Right atrium auricular region (tissue), 2 donors: Measurements from ENCODE around the gene XCR1. TPM values are rescaled to one million over a fixed set of nuclear protein-coding genes. Genes with fewer than 3 reads are reported as not detected.
A peak's percentile ranks its signal among the peaks of the same experiment; 100 is the strongest.

Experiments used
- DNase-seq: peaks from one replicate; pipeline ENCODE4 v3.0.0-alpha.2; 2019; ENCODE audit warnings: low spot score
- H3K27ac ChIP-seq, 2 donors: fragments of 200-600 bp; sonication (generic); 1 replicate in 1 of 2; 2 replicates in 1 of 2; pipeline ENCODE4 v1.5.1; 2016 to 2019
- H3K27me3 ChIP-seq, 2 donors: fragments of 200-600 bp; sonication (generic); one replicate each; pipeline versions ENCODE4 v1.5.1 to v1.6.0; 2017 to 2019
- H3K36me3 ChIP-seq: fragments of 200-600 bp; sonication (generic); one replicate; pipeline ENCODE4 v1.5.1; 2016
- H3K4me1 ChIP-seq, 2 donors: fragments of 200-600 bp; sonication (generic); one replicate each; pipeline versions ENCODE4 v1.5.1 to v1.6.0; 2017 to 2019
- H3K4me3 ChIP-seq, 2 donors: fragments of 200-600 bp; sonication (generic); 1 replicate in 1 of 2; 2 replicates in 1 of 2; pipeline ENCODE4 v1.5.1; 2017 to 2019; ENCODE audit warnings: mild to moderate bottlenecking in 1 of 2, moderate library complexity in 1 of 2
- H3K9me3 ChIP-seq, 2 donors: fragments of 200-600 bp; sonication (generic); one replicate each; pipeline ENCODE4 v1.5.1; 2019
- CTCF ChIP-seq, 2 donors: fragments of 200-600 bp; sonication (generic); IDR thresholded peaks; one replicate each; pipeline ENCODE4 v1.5.1; 2019; ENCODE audit warnings: antibody characterized with exemption in 2 of 2
- total RNA-seq, 2 donors: library from RNA; depleted of rRNA; stranded (reverse); fragments of >200 nt; gene quantifications; one replicate each; pipeline ENCODE4 v1.1.0, GENCODE V29; 2016

The XCR1 gene
- total RNA-seq, 2 donors from 2014 or later: not detected

GRCh38 chr3:46013316-46014094 lies 13.8 kb downstream of the XCR1 start:
- Histone ChIP-seq H3K27me3 (no peaks in the 10 kb centered on the region), H3K4me3 (no peak overlapping the region), H3K9me3 (no peaks in the 10 kb centered on the region), H3K4me1 (no peaks in the 10 kb centered on the region), H3K27ac (no peak overlapping the region), H3K36me3 (no peaks in the 10 kb centered on the region)
- TF ChIP-seq CTCF (IDR thresholded peaks at IDR 0.05): no peak
- DNase-seq: no peak

- no peak for TF ChIP-seq CTCF (IDR thresholded peaks at IDR 0.05)
- H3K36me3 ChIP-seq: no peaks in the 10 kb centered on the region
- H3K4me3 ChIP-seq: no peak overlapping the region
- DNase-seq: no peak
- peaks cover 0 to 1% of the 10 kb centered on the region in 2 donors for H3K4me1 ChIP-seq
- H3K27ac ChIP-seq: no peak overlapping the region
- H3K9me3 ChIP-seq: no peaks in the 10 kb centered on the region
- no peaks in the 10 kb centered on the region for H3K27me3 ChIP-seq
Measured at GRCh38 chr3:46012246-46012645, 15.0 kb downstream of the XCR1 start.

GRCh38 chr3:46010519-46011113 lies 16.7 kb downstream of the XCR1 start:
- no peaks in the 10 kb centered on the region for H3K9me3 ChIP-seq
- peaks cover 0 to 14% of the 10 kb centered on the region in 2 donors for H3K4me1 ChIP-seq
- DNase-seq: no peak
- H3K4me3 ChIP-seq: no peak overlapping the region
- no peaks in the 10 kb centered on the region for H3K27me3 ChIP-seq
- no peak for TF ChIP-seq CTCF (IDR thresholded peaks at IDR 0.05)
- H3K27ac ChIP-seq: no peak overlapping the region
- no peaks in the 10 kb centered on the region for H3K36me3 ChIP-seq

GRCh38 chr3:46008058-46008457 lies 19.2 kb downstream of the XCR1 start:
- no peak for TF ChIP-seq CTCF (IDR thresholded peaks at IDR 0.05)
- Histone ChIP-seq H3K4me3 (no peak overlapping the region), H3K4me1 (peaks cover 0 to 14% of the 10 kb centered on the region in 2 donors), H3K27me3 (no peaks in the 10 kb centered on the region), H3K9me3 (no peaks in the 10 kb centered on the region), H3K27ac (no peak overlapping the region), H3K36me3 (no peaks in the 10 kb centered on the region)
- DNase-seq: no peak

DNA sequence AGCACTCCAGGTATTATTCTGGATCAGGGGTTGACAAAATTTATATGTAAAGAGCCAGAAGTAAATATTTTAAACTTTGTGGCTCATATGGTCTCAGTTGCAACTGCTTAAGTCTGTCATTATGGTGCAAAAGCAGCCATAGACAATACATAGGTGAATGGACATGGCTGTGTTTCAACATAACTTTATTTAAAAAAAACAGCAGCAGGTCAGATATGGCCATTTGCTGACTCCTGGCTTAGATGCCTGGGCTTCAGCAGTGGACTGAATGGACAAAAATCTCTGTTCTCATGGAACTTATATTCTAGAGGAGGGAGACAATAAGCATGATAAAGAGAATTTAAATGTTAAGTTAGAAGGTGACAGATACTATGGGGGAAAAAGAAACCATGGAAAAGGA lies 20.0 kb downstream of the XCR1 start:
- H3K27ac ChIP-seq: peak overlapping the region in 1 of 2 donors; percentile 72
- no peak for DNase-seq
- no peaks in the 10 kb centered on the region for H3K9me3 ChIP-seq
- H3K36me3 ChIP-seq: no peaks in the 10 kb centered on the region
- H3K4me1 ChIP-seq: peaks cover 0 to 14% of the 10 kb centered on the region in 2 donors
- H3K27me3 ChIP-seq: no peaks in the 10 kb centered on the region
- TF ChIP-seq CTCF (IDR thresholded peaks at IDR 0.05): no peak
- no peak overlapping the region for H3K4me3 ChIP-seq
